M059J (cell line): ENCODE measurements around the gene PNCK. TPM values are rescaled to one million over a fixed set of nuclear protein-coding genes. Genes with fewer than 3 reads are reported as not detected.
A peak's percentile ranks its signal among the peaks of the same experiment; 100 is the strongest.

Experiments used
- DNase-seq: peaks from one replicate; pipeline ENCODE4 v3.0.0-alpha.2; 2012; ENCODE audit warnings: low read depth
- total RNA-seq: library from RNA; depleted of rRNA; stranded (reverse); fragments of >200 nt; shearing (Covaris generic); gene quantifications from 2 replicates; pipeline ENCODE4 v1.2.3, GENCODE V29; 2014

PNCK gene
- total RNA-seq, 1 experiment from 2014 or later, result not detected

DNA sequence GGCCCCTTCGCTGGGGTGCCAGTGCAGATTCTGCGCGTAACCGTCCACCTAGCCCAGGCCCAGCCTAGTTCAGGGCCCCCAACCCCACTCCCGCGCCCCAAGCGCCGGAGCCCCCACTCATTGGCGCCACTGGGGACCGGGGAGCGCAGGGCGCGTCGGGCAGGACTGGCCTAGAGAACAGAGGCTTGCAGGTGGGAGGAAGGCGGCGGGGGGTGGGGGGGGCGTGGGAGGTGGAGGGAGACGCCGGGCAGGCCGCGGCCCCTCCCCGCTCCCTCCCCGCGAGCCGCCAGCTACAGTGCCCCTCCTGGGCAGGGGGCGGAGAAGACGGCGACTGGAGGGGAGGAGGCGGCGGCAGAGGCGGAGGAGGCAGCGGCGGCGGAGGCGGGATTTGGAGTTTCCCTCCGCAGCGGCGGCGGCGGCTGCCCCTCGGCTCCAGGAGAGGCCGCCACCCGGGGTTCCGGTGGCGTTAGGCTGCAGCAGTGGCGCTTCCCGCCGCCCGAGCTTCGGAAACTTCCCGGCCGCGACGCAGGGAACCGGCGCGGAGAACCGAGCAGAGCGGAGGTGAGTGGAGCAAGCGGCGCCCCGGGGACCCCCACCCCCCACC, 31.5 kb downstream of the PNCK start:
- no peak for DNase-seq

DNA sequence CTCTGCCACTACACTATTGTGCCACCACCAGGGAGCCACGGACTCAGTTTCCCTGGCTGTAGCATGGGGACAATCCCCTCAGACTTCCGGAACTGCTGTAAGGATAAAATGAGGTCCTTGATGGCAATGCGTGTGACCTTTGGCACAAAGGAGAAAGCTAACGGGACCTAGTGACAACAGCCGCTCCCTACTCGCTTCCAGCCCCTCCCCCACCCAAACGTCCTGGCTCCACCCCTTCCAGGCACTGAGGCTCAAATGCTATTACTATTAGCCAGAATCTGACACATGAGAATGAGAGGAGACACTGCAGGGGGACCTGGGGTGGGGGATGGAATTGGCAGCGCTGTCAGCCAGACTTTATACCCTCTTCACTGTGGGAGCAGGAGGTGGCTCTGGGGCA, 32.0 kb downstream of the PNCK start:
- no peak for DNase-seq

DNA sequence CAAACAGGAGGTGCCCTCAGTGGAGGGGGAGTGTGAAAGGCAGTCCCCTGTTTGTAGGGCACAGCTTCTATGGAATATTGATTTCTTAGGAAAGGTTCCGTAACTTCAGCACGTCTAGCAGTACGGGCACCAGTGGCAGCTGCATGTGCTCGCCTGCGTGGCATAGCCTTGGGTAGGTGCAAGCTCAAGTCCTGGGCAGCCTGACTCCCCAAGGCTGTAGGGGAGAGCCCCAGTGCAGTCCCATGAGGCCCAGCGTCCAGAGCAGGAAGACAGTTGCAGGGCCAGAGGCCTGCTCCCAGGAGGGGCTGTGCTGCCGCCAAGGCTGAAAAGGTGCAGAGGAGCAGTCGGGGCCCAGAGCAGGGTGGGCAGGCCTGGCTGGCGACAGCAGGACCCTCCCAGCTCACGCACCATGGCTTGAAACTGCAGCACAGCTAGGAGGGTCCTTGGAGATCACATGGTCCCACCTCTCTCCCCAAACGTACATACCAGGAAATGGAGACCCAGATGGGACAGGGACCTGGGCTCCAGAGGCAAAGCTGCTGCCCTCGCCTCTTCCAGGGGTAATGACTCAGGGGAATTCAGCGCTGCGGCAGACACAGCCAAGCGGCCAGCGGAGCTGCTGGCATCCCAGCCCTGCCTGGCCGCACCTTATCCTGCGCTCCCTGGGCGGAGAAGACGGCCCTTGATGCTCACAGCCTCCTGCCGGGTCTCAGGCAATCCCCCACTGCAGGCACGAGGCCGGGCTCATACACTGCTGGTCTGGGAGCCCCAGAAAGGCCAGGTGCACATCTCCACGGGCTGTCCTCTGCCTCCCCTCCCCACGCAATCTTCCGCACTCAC, 32.7 kb downstream of the PNCK start:
- DNase-seq, result peak; percentile 38

DNA sequence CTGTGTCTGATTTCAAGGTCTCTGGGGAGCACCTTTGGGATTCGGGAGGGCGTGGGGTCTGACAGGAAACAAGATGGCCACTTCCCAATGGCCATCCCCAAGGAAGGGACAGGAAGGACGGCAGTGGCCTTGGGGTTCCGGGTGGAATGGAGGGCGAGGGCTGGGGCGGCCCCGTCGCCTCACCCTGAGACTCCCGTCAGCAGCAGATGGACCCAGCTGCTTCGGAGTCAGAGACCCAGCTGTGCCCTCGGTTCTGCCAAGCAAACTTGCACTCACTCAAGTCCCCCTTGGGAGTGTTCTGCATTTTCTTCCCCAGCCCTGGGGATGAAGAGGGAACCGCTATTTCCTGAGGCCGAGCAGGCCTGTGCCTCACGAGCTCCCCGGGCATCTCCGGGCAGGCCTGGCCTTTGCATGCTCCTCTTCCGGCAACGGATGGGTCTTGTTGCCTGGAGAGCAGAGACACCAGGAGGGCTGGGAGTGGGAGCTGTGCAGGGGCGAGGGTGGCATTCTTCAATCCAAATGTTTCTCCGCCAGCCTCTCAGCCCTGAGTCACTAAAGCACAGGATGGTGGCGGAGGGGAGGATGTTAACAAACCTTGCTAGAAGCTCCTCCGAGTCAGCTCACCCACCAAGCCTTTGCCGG, 33.4 kb downstream of the PNCK start:
- DNase-seq, result no peak

DNA sequence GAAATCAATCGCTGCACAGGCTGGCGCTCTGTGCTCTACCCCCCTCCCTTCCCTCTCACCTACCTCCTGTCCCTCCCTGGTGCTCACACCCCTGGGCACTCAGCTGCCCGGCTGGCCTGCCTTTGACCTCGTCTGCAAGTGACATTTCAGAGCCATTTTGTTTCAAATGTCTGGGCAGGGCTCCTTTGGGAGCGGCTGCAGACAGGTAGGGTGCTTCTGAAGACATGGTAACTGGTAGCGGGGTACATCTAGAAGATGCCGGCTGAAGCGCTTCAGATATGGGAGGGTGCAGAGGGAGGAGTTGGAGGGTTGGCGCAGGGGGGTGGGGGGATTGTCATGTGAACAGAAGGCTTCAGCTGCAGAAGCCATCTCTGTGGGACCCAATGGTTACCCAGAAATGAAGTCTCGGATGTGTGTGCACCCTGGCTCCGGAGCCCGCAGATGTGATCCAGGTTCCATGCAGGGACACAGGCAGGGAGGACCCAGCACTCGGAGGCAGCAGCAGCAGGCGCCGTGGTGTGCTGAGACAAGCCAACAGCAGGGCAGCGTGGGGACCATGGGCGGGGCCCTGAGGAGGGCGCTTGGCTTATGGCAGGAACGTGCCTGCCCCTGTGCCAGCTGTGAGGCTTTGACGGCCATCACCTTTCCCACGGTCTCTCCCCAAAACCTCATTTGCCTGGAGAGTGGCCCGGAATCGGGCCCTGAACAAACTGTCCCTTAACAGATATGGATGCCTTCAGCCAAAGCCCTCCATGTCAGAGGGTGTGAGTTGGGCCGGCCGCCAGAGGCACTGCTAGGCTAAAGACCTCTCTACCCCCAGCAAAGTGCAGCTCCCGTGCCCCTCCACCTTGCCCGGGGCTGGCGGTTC, 34.2 kb downstream of the PNCK start:
- DNase-seq, result no peak

DNA sequence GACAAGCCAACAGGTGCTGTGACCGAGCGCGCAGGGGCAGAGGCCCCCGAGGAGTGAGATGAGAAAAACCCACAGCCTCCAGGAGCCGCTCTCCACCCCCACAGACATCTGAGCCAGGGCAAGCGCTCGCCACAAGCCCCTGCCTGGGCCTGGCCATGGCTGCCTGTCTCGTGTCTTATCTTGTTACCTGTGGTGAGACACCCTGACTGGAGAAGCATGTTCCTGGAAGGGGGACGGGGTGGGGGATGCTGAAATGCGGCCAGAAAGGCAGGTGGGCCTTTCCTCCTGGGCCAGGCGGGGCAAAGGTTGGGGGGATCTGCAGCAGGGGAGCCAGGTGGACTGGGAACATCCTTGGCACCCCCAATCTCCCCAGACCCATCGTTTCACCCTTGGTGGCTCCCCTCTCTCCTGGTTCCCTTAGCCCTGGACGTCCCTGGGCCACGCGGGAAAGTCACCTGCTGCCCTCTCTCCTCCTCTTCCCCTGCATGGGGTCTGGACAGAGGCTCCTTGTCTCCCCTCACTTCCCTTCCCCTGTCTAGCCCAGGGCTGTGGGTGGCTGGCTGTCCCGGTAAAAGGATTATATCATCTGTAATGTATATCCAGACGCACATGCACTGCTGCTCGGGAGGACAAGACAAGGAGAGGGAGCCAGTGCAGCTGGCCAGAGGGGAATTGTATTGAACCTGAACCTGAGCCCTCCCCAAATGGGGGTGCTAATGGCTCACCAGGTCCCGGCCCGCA, 35.0 kb downstream of the PNCK start:
- DNase-seq, result no peak

DNA sequence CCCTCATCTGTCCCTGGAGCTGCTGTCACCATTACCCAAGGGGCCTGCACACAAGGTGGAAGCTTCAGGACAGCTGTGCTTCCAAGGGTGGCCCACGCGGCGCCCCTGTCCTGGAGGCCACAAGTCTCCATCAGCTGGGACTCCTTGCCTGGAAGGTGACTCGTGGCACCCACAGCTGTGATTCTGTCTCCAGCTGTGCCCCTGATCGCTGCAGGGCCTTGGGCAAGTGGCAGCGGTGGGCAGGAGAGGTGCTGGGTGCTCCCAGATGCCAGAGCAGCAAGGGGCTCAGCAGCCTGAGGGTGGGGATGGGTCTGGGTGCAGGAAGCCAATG, 35.6 kb downstream of the PNCK start:
- DNase-seq, result no peak

DNA sequence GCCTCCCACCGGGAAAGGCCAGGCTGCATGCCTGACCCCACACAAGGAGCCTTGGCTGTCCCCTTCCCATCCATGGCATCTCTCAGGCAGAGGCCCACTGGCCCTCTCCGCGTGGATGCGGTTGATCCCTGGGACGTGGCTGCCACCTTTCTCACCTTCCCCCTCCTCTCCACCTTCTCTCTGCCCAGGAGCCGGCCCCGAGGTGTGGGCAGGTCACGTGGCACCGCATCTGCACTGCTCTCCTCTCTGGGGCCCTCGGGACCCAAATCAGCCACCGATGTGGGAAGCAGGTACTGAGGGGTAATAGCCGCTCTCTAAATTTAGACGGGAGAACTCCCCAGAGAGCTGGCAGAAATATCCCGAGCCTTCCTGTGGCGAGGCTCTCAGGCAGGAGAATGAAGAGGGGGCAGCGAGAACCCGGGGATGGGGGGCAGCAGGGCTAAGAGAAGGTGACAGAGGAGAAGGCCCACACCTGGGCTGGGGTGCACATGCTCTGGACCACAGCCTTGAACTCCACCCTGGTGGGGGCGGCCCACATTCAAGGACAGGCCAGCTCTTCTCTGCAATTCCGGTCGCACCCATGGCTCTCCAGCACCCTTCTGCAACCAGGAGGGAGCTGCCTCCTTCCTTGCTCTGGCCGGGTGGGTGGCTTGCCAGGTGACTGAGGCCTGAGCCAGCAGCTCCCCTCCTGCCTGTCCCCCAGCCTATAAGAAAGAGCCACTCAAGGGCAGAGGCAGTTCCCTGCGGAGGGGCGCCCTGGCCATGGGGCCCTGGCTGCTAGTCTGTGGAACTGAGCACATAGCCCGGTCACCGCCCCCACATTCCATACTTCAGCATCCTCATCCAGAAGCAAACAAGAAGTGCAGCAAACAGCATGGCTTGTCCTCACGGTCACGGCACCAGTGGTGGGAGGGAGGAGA, 36.2 kb downstream of the PNCK start:
- DNase-seq, result no peak

DNA sequence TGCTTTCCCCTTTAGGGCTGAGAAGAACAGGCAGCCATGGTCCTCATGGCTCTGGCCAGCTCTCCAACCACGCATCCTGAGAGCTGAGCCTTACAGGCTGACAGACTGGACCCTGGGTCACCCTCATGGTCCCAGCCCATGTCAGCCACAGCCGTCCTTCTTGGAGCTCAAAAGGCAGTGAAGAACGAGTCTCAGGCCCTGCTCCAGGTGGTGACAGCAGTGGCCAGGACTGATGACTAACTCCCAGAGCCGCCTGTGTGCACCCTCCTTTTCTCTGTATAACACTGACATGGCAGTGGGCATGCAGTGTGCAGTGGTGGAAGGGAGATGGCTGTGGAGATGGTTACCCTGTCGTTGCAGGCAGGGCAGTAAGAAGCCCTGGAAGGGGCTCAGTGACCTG, 36.9 kb downstream of the PNCK start:
- no peak for DNase-seq

DNA sequence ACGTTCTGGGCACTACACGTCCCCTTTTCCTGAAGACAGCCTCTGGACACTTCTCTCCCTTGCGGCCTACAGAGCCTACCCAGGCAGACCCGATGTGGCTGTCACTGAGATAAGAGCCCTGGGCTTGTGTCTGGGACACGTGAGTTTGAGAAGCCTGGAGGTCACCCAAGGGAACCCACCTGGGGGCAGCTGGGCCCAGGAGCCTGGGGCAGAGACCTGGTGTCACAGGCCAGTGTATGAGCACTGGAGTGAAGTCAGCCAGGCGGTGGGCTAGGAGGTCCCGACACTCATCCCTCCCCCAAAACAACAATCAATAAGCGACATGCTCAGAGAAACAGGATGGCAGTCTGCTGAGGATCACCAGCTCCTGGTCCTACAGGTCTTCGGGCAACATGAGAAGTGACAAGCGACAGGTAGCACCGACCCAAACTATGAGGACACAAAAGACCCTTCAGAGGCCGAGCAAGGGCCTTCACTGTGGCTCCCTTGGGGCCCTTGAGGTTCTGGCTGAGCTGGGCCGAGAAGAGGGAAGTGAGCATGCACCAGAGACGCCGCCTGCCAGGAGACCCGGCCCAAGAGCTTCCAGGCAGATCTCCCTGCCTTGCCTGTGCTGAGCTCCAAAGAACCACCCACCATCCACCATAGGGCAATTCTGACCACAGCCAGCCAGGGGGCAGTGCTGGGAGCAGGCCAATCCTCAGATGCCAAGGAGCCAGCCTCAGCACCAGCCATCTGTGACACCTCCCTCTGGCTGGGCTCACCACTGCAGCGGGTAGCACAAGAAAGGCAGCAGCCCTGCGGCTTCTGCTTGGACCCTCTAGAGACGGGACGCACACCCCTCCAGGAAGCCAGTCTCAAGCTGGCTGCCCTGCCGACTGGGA, 37.6 kb downstream of the PNCK start:
- peak; percentile 50 for DNase-seq

DNA sequence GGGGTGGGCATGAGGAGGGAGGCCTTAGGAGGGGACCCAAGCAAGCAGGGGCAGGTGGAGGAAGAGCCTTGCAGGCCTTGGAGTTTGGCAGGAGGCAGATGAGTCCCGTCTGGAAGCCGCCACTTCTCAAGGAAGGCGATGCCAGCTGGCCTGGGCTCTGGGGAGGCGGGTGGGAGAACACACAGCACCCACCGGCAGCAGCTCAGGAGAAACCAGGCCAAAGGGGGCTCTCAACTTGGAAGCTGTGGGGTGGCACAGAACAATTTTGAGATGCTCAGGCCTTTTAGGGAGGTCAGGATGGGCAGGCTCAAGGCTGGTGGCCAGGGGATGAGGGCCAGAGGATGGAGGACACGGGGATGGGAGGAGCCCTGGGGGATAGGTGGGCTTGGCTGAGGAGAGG, 38.2 kb downstream of the PNCK start:
- no peak for DNase-seq

DNA sequence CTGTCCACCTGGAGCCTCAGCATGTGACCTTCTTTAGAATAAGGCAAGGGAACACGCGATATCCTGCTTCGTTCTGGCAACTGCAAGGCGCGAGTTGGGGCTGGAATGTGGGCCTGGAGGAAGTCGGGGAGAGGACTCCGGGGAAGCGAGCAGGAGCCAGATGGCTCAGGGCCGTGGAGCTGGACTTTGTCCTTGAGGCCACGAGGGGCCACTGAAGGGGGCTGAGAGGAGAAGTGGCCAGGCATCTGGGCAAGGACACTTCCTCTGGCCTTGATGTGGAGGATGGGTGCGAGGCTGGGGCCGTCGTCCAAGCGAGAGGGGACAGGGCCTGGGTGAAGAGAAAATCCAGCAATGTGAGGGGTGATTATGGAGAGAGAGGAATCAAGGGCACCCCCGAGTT, 38.8 kb downstream of the PNCK start:
- DNase-seq, result no peak

DNA sequence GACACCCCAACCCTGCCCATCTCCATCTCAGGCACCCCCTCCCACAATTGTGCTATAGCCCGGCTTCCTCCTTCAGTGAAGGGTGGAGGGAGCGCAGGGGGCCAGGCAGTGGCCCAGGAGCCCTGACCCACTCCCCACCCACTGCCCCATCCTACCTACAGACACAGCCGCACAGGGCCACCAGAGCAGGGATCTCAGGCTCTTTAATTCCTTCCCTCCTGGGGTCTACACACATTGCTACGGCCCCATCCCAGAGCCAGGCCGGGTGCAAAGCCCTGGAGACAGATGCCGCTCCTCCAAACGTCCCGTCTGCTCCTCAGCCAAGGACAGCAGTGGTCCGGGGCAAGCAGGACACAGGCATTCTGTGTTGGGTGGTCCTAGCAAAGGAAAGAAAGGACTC, 39.4 kb downstream of the PNCK start:
- no peak for DNase-seq

DNA sequence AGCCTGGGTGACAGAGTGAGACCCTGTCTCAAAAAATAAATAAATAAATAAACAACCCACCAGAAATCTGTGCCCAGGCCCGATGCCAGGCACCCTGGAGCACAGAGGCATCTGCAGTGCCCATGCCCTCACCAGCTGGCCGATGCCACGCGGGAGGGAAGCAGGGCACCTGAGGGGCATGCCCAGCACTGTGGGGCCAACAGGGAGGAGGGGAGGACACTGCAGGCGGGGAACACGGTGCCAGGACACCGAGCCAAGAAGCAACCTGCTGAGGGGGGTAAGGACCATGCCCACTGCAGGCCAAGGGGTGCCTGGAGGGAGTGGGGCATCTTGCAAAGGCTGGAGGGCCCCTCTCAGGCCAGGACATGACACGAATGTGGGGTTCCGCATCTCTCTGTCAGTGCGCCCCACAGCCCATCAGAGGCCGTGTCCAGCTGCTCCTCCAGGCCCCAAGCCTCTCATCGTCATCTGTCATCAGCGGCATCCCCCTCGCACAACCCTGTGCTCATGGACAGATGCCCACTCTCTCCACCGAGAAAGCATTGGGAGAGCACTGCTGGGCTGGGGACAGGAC, 39.9 kb downstream of the PNCK start:
- DNase-seq, result no peak

DNA sequence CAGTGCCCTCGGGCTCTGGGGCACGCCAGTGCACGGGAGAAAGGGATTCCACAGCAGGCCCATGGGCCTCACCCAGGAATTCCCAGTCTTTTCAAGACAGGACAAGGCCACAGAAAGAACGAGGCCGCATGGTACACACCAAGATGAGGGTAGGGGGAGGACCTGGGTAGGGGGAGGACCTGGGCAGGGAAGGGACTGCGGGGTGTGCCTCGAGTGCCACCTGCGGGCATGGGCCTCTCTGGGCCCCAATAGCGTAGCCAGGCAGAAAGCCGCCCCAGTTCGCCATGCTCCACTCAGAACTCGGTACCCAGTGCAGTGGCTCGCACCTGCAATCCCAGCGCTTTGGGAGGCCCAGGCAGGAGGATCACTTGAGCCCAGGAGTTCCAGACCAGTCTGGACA, 40.6 kb downstream of the PNCK start:
- DNase-seq, result no peak

DNA sequence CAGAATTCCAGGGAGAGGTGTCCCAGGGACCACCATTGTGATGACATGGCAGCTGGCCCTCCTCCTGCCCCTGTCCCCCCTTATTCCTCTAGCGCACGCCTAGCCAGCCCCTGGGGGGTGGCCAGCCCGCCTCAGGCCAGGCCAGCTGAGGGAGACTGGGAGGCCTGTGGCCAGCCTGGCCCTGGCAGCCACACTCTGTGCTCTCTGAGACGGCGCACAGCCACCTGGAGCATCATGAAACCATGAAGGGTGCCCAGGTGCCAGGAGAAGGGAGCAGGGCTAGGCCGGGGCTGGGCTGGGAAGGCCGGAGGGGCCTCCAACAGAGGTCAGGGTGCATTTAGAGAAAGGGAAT, 41.0 kb downstream of the PNCK start:
- DNase-seq, result no peak

DNA sequence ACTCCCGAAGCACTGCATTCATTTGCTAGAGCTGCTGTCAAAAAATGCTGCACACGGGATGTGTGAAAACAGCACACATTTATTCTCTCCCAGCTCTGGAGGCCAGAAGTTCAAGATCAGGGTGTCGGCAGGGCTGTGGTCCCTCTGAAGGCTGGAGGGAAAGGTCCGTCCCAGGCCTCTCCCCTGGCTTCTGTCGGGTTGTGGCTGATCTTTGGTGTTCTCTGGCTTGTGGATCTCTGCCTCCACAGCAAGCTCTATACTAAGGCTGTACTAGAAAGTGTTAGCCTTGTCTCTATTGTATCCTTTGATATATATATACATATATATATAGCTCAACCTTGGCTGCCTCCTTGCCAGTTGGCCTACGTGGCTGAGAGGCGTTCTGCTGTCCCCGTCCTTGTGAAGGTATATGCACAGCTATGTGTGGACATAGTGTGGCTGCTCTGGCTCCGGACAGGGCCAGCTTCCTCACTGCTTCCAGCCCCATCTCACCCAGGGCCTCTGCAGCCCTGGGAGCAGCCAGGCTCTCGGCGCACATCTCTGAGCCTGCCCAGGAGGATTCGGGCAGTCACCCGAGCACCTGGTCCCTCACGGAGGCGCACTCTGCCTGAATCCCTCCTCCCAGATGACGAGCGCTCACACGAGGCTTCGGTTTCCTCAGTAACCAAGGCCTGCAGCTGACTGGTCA, 41.6 kb downstream of the PNCK start:
- no peak for DNase-seq

DNA sequence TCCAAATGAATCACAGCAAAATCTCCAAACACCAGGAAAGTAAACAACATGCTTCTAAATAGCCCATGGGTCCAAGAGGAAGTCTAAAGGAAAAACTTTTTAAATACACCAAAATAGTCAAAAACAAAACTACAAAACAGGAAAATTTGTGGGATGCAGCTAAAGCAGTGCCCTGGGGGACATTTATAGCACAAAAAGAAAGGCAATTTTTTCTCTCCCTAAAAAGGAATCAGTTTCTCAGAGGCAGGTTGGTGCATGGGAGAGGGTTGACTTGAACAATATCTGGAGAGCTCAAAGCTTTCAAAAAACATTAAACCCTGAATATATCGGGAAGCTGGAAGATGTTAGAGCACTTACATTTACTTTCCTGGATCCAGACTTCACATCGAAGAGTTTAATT, 42.3 kb downstream of the PNCK start:
- DNase-seq, result no peak

DNA sequence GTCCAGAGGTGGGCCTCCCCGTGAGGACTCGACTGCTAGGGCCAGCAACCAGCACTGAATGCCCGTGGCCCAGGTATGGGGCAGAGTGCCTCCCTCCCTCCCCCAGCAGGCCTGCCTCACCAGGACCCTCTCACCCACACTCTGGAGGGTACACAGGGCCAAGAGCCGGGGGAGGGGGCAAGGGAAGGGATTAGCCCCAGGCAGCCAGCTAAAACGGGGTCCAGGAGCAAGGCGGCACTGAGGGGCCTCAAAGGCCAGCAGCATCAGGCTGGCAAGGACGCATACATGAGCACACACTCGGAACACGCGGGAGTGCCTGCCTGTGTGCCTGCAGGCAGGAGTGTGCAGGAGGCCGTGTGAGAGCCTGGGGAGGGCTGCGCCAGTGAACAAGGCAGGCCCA, 44.9 kb downstream of the PNCK start:
- no peak for DNase-seq
